Heart right ventricle (tissue), 16 donors: ENCODE results near the gene C8G. TPM values are rescaled to one million over a fixed set of nuclear protein-coding genes. Genes with fewer than 3 reads are reported as not detected.

Source experiments
- ATAC-seq, 8 donors: fragments of 200-7000 bp; cut with Tn5 transposase; one replicate each; pipeline ENCODE4 v1.9.1; 2020; ENCODE audit warnings: mild to moderate bottlenecking in 8 of 8, moderate library complexity in 8 of 8, moderate number of reproducible peaks in 1 of 8
- DNase-seq, 2 donors: peaks; one replicate each; pipeline ENCODE4 v3.0.0-alpha.2; 2020
- H3K27ac ChIP-seq, 10 donors: fragments of 200-600 bp; sonication (generic) in 2 of 10; one replicate each; pipeline versions ENCODE4 v1.5.0 to v1.8.0; 2020 to 2022; ENCODE audit warnings: mild to moderate bottlenecking in 3 of 10
- H3K27me3 ChIP-seq, 7 donors: fragments of 200-600 bp; one replicate each; pipeline ENCODE4 v1.8.0; 2021 to 2022; ENCODE audit warnings: mild to moderate bottlenecking in 2 of 7
- H3K36me3 ChIP-seq, 9 donors: fragments of 200-600 bp; sonication (generic) in 1 of 9; one replicate each; pipeline versions ENCODE4 v1.5.0 to v1.8.0; 2020 to 2022; ENCODE audit warnings: mild to moderate bottlenecking in 2 of 9
- H3K4me1 ChIP-seq, 9 donors: fragments of 200-600 bp; sonication (generic) in 1 of 9; one replicate each; pipeline versions ENCODE4 v1.5.0 to v1.8.0; 2020 to 2022; ENCODE audit warnings: mild to moderate bottlenecking in 4 of 9
- H3K4me3 ChIP-seq, 10 donors: fragments of 200-600 bp; sonication (generic) in 2 of 10; one replicate each; pipeline versions ENCODE4 v1.5.0 to v1.8.0; 2020 to 2022; ENCODE audit warnings: mild to moderate bottlenecking in 7 of 10, moderate library complexity in 2 of 10
- H3K9me3 ChIP-seq, 11 donors: fragments of 200-600 bp in 10 of 11; sonication (generic) in 2 of 11; one replicate each; pipeline versions ENCODE4 v1.5.0 to v1.8.0; 2013 to 2022; ENCODE audit warnings: mild to moderate bottlenecking in 2 of 11, control low read depth in 1 of 11, moderate library complexity in 1 of 11
- WGBS, 2 donors: extraction: QIAGEN DNeasy Blood & Tissue Kit; methylation state at CpG; one replicate each; pipeline ENCODE4 v1.1.7; 2013; ENCODE audit warnings: inconsistent platforms in 1 of 2; 5-methylcytosine and 5-hydroxymethylcytosine counted together
- intact Hi-C, 10 donors: fragments of 100-400 bp; cut with DNase I; formaldehyde crosslinking; loops; one replicate each; pipeline versions ENCODE4 v1.11.1 to v1.14.2; 2022
- polyA plus RNA-seq, 2 donors: library from polyadenylated mRNA; stranded (reverse); fragments of 200-250 nt; gene quantifications; one replicate each; pipeline ENCODE4 v1.2.3, GENCODE V29; 2013
- total RNA-seq, 10 donors: library from RNA; stranded (reverse); fragmentation: NEBNext Ultra II Directional in 3 of 10; extraction: Animal tissue kit (Norgen Biotek cat#: 25700) in 3 of 10; gene quantifications; one replicate each; pipeline versions ENCODE4 v1.2.1 to v1.2.4, GENCODE V29; 2021 to 2023
- TF ChIP-seq, protein P1 (sequence below), 9 donors: fragments of 200-600 bp; sonication (generic) in 2 of 9; IDR thresholded peaks; one replicate each; pipeline versions ENCODE4 v1.5.0 to v1.8.0; 2021 to 2022; ENCODE audit warnings: antibody characterized with exemption in 9 of 9, mild to moderate bottlenecking in 5 of 9, moderate library complexity in 1 of 9
- donor health status: Arrhythmogenic right ventricular cardiomyopathy.
- donor health status: ischemic (EF 13 %, LVEDD 7.1; RV severe dilation, severe dysfunction).
- donor health status: healthy with polysubstance abuse.
- donor health status: DM: no; HTN: yes; CAD: no.
- donor health status: DM: no; HTN: no; CAD: no.
- donor health status: ischemic (EF 25% LVEDD 6.9; RV normal size, moderate dysfunction).
- donor health status: ischemic (EF 25% LVEDD 5.7; RV mildly dilated, moderate dysfunction).
- donor health status: healthy.
- donor health status: DM: yes; HTN: yes; CAD: no.
- donor health status: Ischemic cardiomyopathy.
- donor health status: ischemic (EF 35%, LVEDD 5.7; RV mildly dilated, moderate dysfunction).
- donor health status: nonischemic (EF 11% LVEDD 7.7; RV severe dilation, severe dysfunction).
- donor health status: DM: yes; HTN: yes; CAD: no.
- donor health status: PGD.
- donor health status: ischemic (EF 29% LVEDD 5.4; RV normal size, mild dysfunction).
- donor health status: nonischemic (EF 23%, LVEDD 6.1; RV moderate dilation, normal function).

The C8G gene
- total and polyA plus RNA-seq, 12 donors: 1.2 to 10.0 (median 2.2) TPM

DNA sequence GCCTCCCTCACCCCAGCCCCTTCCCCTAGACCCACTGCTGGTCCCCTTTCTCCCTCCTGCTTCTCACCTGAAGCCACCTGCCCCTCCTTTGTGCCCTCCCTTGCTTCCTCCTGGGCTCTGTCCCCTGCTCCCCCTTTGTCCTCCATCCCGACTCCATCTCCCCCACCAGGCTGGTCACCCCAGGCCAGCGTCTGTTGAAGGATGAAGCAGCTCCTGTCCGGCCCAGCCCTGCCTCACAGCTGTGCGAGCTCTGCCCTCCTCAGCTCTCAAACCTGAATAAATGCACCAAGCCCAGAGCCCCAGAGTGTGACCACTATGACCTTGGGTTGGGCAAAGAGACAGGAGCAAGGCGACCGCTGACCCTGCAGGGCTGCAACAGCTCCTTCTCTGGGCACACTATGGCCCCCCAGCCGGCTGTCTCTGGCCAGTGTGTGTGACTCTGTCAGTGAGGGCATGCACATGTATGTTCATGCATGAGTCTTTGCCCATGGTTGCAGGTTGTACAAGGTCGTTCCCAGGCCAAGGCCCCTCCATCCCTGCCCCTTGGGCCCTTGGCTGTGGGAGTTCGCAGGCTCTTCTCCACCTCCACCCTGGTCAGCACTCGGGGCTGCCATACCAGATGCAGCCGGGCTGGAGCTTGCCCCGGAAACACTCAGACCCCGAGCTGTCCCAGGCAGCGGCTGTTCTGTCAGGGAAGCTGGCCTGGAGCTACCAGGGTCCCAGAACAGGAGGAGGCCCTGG is 10.3 kb downstream of the C8G start:
- TF ChIP-seq, protein P1, sequence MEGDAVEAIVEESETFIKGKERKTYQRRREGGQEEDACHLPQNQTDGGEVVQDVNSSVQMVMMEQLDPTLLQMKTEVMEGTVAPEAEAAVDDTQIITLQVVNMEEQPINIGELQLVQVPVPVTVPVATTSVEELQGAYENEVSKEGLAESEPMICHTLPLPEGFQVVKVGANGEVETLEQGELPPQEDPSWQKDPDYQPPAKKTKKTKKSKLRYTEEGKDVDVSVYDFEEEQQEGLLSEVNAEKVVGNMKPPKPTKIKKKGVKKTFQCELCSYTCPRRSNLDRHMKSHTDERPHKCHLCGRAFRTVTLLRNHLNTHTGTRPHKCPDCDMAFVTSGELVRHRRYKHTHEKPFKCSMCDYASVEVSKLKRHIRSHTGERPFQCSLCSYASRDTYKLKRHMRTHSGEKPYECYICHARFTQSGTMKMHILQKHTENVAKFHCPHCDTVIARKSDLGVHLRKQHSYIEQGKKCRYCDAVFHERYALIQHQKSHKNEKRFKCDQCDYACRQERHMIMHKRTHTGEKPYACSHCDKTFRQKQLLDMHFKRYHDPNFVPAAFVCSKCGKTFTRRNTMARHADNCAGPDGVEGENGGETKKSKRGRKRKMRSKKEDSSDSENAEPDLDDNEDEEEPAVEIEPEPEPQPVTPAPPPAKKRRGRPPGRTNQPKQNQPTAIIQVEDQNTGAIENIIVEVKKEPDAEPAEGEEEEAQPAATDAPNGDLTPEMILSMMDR (IDR thresholded peaks at IDR 0.05): no peak

DNA sequence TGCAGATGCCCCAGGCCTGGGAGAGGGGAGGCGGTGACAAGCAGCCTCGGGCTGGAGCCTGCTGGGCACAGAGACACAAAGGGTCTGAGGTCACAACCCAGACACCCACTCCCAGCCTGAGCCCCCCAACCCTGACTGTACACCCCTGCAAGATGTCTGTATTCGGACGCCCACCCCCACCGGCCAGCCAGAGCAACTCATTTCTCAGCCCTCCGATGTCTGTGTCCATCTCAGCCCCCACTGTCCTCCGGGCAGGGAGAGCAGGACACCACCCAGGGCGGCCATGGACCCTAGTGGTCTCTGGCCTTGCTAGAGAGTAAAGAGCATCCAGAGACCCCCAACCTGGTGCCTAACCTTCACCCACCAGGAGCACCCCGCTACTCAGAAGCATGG is 10.9 kb downstream of the C8G start:
- ATAC-seq: no peak
- DNase-seq: no peak
- Histone ChIP-seq H3K27ac (no peak overlapping the region), H3K27me3 (no peaks in the 10 kb centered on the region), H3K9me3 (no peaks in the 10 kb centered on the region), H3K4me1 (peaks cover 0 to 23% (median 2%) of the 10 kb centered on the region in 9 donors), H3K36me3 (no peaks in the 10 kb centered on the region), H3K4me3 (no peak overlapping the region)
- TF ChIP-seq, protein P1 (IDR thresholded peaks at IDR 0.05): no peak
- intact Hi-C loops: no loop called here
- WGBS, 2 donors: 94 to 98% methylated on average over 9 of the region's 9 CpGs

More for the DNA sequence above, 10.3 kb downstream of the C8G start:
- Histone ChIP-seq H3K9me3 (no peaks in the 10 kb centered on the region), H3K36me3 (no peaks in the 10 kb centered on the region), H3K27ac (no peak overlapping the region), H3K27me3 (no peaks in the 10 kb centered on the region), H3K4me3 (no peak overlapping the region), H3K4me1 (peaks cover 3 to 27% (median 7%) of the 10 kb centered on the region in 9 donors)
- 83 to 84% methylated on average over 14 of the region's 14 CpGs for WGBS, 2 donors
- ATAC-seq: no peak
- intact Hi-C loops: no loop called here
- no peak for DNase-seq

GRCh38 chr9:136956604-136957003 is 11.6 kb downstream of the C8G start:
- intact Hi-C loops: no loop called here
- 96 to 99% methylated on average over 4 of the region's 4 CpGs for WGBS, 2 donors
- TF ChIP-seq, protein P1 (IDR thresholded peaks at IDR 0.05): no peak
- Histone ChIP-seq H3K36me3 (no peaks in the 10 kb centered on the region), H3K4me3 (no peak overlapping the region), H3K27me3 (no peaks in the 10 kb centered on the region), H3K9me3 (no peaks in the 10 kb centered on the region), H3K4me1 (peaks cover 0 to 24% (median 6%) of the 10 kb centered on the region in 9 donors), H3K27ac (no peak overlapping the region)
- no peak for ATAC-seq
- no peak for DNase-seq

GRCh38 chr9:136957461-136957860 is 12.4 kb downstream of the C8G start:
- Histone ChIP-seq H3K4me1 (peaks cover 0 to 20% (median 6%) of the 10 kb centered on the region in 9 donors), H3K9me3 (no peaks in the 10 kb centered on the region), H3K27me3 (no peaks in the 10 kb centered on the region), H3K36me3 (no peaks in the 10 kb centered on the region), H3K27ac (no peak overlapping the region), H3K4me3 (no peak overlapping the region)
- ATAC-seq (no peak), DNase-seq (no peak)
- intact Hi-C loops: no loop called here
- 90 to 95% methylated on average over 1 of the region's 1 CpG for WGBS, 2 donors
- TF ChIP-seq, protein P1 (IDR thresholded peaks at IDR 0.05): no peak
